Activated CD4-positive, alpha-beta T cell treated with anti-CD3 and anti-CD28 coated beads for 36 hours (primary cell): ENCODE measurements around the gene FBXO31. TPM values are rescaled to one million over a fixed set of nuclear protein-coding genes. Genes with fewer than 3 reads are reported as not detected.
A peak's percentile ranks its signal among the peaks of the same experiment; 100 is the strongest.

Experiments
- ATAC-seq: fragments of 200-7000 bp; cut with Tn5 transposase; one replicate; pipeline ENCODE4 v1.10.0; 2021; ENCODE audit warnings: mild to moderate bottlenecking, moderate library complexity
- CTCF ChIA-PET: fragments of 350-600 bp; sonication (Branson Sonifier 250); formaldehyde crosslinking; loops from one replicate; lab custom pipeline; 2021; ENCODE audit warnings: antibody characterized with exemption; lab: Charles Lee
- POLR2A ChIA-PET: fragments of 350-600 bp; sonication (Branson Sonifier 250); formaldehyde crosslinking; loops from one replicate; lab custom pipeline; 2021; ENCODE audit warnings: antibody characterized with exemption, inconsistent platforms; lab: Charles Lee
- DNase-seq: peaks from one replicate; pipeline ENCODE4 v3.0.0-alpha.2; 2020
- H3K27ac Mint-ChIP-seq: one replicate; pipeline ENCODE4 v1.8.0; 2021; ENCODE audit warnings: mixed read lengths
- H3K27me3 Mint-ChIP-seq: one replicate; pipeline ENCODE4 v1.8.0; 2021; ENCODE audit warnings: mixed read lengths
- H3K36me3 Mint-ChIP-seq: one replicate; pipeline ENCODE4 v1.8.0; 2021; ENCODE audit warnings: low read depth, mixed read lengths
- H3K4me1 Mint-ChIP-seq: one replicate; pipeline ENCODE4 v1.8.0; 2021; ENCODE audit warnings: mixed read lengths
- H3K4me3 Mint-ChIP-seq: one replicate; pipeline ENCODE4 v1.8.0; 2021; ENCODE audit warnings: mild to moderate bottlenecking, moderate library complexity, mixed read lengths
- H3K9me3 Mint-ChIP-seq: one replicate; pipeline ENCODE4 v1.8.0; 2021; ENCODE audit warnings: low read depth, mixed read lengths
- intact Hi-C, 2 experiments: fragments of 100-400 bp; cut with DNase I in 1 of 2; cut with micrococcal nuclease in 1 of 2; formaldehyde crosslinking; loops; one replicate each; pipeline versions ENCODE4 v1.14.2 to v1.15.1; 2022 to 2024; cut with DNase I, micrococcal nuclease
- total RNA-seq, 2 experiments: library from RNA; stranded (reverse); gene quantifications; one replicate each; pipeline ENCODE4 v1.2.3, GENCODE V29; 2021

FBXO31 gene
- total RNA-seq, 2 experiments from 2014 or later: 26.8 to 33.0 TPM

- ChIA-PET POLR2A (no interaction called here), CTCF (interaction anchor here (0.7 kb wide), 1 partner anchor 411 kb away, joined by 4 read pairs; no protein-coding TSS in a partner anchor)
- peaks cover 1% of the 10 kb centered on the region for H3K27me3 Mint-ChIP-seq
- no peak overlapping the region for H3K27ac Mint-ChIP-seq
- H3K4me1 Mint-ChIP-seq: no peaks in the 10 kb centered on the region
- no peak overlapping the region for H3K4me3 Mint-ChIP-seq
- no peaks in the 10 kb centered on the region for H3K36me3 Mint-ChIP-seq
- ATAC-seq (no peak), DNase-seq (no peak)
- peaks cover 3% of the 10 kb centered on the region for H3K9me3 Mint-ChIP-seq
- intact Hi-C loops: no loop called here
Measured at GRCh38 chr16:87284183-87284582, 99.4 kb downstream of the FBXO31 start.

- H3K9me3 Mint-ChIP-seq: no peaks in the 10 kb centered on the region
- H3K36me3 Mint-ChIP-seq: no peaks in the 10 kb centered on the region
- no peak for ATAC-seq
- H3K4me3 Mint-ChIP-seq: no peak overlapping the region
- no peaks in the 10 kb centered on the region for H3K4me1 Mint-ChIP-seq
- ChIA-PET POLR2A (no interaction called here), CTCF (interaction anchor here (0.7 to 1.4 kb wide), 7 partner anchors 11 to 1044 kb away, joined by 3 to 10 read pairs (median 3); no protein-coding TSS in a partner anchor)
- no peak overlapping the region for H3K27ac Mint-ChIP-seq
- peaks cover 5% of the 10 kb centered on the region for H3K27me3 Mint-ChIP-seq
- intact Hi-C loops: loop anchor here (2.0 to 5.0 kb wide), 3 partner anchors 74 to 717 kb away; no protein-coding TSS in a partner anchor
- no peak for DNase-seq
Measured at GRCh38 chr16:87279094-87279658, 104.4 kb downstream of the FBXO31 start.

GRCh38 chr16:87278191-87279093 is 105.1 kb downstream of the FBXO31 start:
- Mint-ChIP-seq H3K4me3 (no peak overlapping the region), H3K4me1 (no peaks in the 10 kb centered on the region), H3K27me3 (peaks cover 5% of the 10 kb centered on the region), H3K36me3 (no peaks in the 10 kb centered on the region), H3K9me3 (no peaks in the 10 kb centered on the region), H3K27ac (no peak overlapping the region)
- ChIA-PET CTCF (interaction anchor here (0.7 to 1.4 kb wide), 6 partner anchors 10 to 714 kb away, joined by 3 to 10 read pairs (median 4); no protein-coding TSS in a partner anchor), POLR2A (no interaction called here)
- peak; percentile 76 for DNase-seq
- intact Hi-C loops: loop anchor here (1.0 to 5.0 kb wide), 5 partner anchors 74 to 716 kb away; no protein-coding TSS in a partner anchor
- peak; percentile 70 for ATAC-seq

Other genes with a start within 250 kb of the FBXO31 start
- gene C16orf95, start 66.4 kb downstream of the FBXO31 start, total RNA-seq: 10 to 100 TPM in 1 of 2 experiments, 1 to 10 TPM in 1; 5.6 to 12.8 TPM
- 10 to 100 TPM; 49.7 to 62.1 TPM for gene MAP1LC3B, start 8.6 kb upstream of the FBXO31 start, total RNA-seq
- 10 to 100 TPM; 10.1 to 12.9 TPM for gene ZCCHC14, start 109.2 kb upstream of the FBXO31 start, total RNA-seq
- gene JPH3, start 218.7 kb upstream of the FBXO31 start, total RNA-seq: under 1 TPM; 0.14 to 0.19 TPM